ENCODE measurements around the gene TRIM49D2.
"Not testable (repeated sequence)": the region's sequence is repeated elsewhere in the genome, so short reads cannot be mapped to it uniquely, and the experiment has no call there.

TRIM49D2 gene, protein sequence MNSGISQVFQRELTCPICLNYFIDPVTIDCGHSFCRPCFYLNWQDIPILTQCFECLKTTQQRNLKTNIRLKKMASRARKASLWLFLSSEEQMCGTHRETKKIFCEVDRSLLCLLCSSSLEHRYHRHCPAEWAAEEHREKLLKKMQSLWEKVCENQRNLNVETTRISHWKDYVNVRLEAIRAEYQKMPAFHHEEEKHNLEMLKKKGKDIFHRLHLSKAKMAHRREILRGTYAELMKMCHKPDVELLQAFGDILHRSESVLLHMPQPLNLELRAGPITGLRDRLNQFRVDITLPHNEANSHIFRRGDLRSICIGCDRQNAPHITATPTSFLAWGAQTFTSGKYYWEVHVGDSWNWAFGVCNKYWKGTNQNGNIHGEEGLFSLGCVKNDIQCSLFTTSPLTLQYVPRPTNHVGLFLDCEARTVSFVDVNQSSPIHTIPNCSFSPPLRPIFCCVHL

DNA sequence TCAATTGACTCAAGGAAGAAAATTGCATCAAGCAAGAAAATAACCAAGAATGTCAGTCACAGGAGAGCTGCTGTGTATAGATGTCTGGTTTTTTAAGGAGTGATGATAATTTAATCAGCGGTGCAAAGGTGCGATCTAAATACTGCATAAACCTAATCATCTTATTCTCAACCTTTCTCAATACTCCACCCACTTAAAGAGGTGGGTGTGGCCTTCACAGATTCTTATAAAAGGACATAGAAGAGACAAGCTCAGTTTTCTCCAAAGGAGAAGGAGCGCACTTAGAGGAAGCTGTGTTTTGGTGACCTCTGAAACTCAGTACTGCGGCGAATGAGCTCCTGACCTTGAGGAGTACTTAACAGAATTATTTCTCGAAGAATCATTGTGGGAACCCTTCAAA, at the start of gene TRIM49D2:
Gene TRIM49D2, plus strand, starts transcription at position 301 of the 400 bp plus-strand sequence. CDS start 2,698 bp downstream, outside the sequence.
- H3K4me3 ChIP-seq (ENCODE audit: low read depth in 1 of 2, low read length in 1 of 2); H3K36me3 ChIP-seq; H3K4me1 ChIP-seq (ENCODE audit: control insufficient read depth in 1 of 2, insufficient read depth in 1 of 2, low read depth in 1 of 2, low read length in 1 of 2); H3K27me3 ChIP-seq; H3K27ac ChIP-seq; H3K9me3 ChIP-seq: not testable (repeated sequence)

DNA sequence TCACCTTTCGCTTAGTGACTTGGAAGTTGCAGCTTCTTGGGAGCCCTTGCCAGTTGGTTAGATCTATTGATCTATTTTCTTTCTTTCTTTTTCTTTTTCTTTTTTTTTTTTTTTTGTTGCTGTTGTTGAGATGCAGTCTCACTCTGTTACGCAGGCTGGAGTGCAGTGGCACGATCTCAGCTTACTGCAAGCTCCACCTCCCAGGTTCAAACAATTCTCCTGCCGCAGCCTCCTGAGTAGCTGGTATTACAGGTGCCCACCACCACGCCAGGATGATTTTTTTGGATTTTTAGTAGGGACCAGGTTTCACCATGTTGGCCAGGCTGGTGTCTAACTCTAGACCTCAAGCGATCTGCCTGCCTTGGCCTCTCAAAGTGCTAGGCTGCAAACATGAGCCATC, 46.4 kb upstream of the TRIM49D2 start:
- not testable (repeated sequence) for H3K36me3 ChIP-seq; H3K9me3 ChIP-seq; H3K27me3 ChIP-seq; H3K4me3 ChIP-seq (ENCODE audit: low read depth in 1 of 2, low read length in 1 of 2); H3K4me1 ChIP-seq (ENCODE audit: control insufficient read depth in 1 of 2, insufficient read depth in 1 of 2, low read depth in 1 of 2, low read length in 1 of 2); H3K27ac ChIP-seq

DNA sequence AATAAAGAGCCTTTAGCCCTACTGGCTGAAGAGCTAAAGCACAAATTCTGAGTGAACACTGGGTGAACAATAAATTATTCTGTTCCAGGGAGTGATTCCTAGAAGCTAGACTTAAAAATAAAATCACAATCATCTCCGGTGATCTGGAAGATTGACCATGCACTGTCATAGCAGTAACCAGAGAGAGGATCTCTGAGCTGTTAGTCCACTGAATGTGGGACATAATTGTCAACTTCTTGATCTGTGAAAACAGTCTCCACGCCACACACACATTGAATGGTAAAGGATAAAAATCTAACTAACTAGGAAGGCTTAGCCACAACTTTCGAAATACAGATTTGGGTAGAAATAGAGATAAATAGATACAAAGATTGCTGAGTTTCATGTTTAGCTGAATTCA, 30.6 kb upstream of the TRIM49D2 start:
- not testable (repeated sequence) for H3K27me3 ChIP-seq; H3K36me3 ChIP-seq; H3K9me3 ChIP-seq; H3K27ac ChIP-seq; H3K4me1 ChIP-seq (ENCODE audit: control insufficient read depth in 1 of 2, insufficient read depth in 1 of 2, low read depth in 1 of 2, low read length in 1 of 2); H3K4me3 ChIP-seq (ENCODE audit: low read depth in 1 of 2, low read length in 1 of 2)

DNA sequence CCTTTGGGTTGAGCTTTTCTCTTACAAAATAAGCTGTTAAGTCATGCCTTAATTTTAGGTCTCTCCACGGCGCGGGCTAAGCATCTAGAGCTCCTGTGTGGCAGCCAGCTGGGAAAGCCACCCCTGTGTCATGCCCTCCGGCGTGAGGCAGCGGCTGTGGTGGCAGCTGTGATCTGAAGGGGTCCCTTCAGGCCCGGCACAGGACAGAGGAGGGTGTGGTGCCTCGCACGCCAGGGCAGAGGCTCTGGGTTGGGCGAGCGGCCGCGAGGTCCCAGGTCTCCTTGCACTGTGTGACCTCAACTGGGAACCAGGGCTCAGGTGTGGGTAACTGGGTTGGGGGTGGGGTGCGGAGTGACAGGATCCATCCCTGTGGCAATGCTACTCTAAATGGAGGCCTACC, 23.1 kb upstream of the TRIM49D2 start:
- H3K36me3 ChIP-seq; H3K9me3 ChIP-seq; H3K4me3 ChIP-seq (ENCODE audit: low read depth in 1 of 2, low read length in 1 of 2); H3K27ac ChIP-seq; H3K4me1 ChIP-seq (ENCODE audit: control insufficient read depth in 1 of 2, insufficient read depth in 1 of 2, low read depth in 1 of 2, low read length in 1 of 2); H3K27me3 ChIP-seq: not testable (repeated sequence)

DNA sequence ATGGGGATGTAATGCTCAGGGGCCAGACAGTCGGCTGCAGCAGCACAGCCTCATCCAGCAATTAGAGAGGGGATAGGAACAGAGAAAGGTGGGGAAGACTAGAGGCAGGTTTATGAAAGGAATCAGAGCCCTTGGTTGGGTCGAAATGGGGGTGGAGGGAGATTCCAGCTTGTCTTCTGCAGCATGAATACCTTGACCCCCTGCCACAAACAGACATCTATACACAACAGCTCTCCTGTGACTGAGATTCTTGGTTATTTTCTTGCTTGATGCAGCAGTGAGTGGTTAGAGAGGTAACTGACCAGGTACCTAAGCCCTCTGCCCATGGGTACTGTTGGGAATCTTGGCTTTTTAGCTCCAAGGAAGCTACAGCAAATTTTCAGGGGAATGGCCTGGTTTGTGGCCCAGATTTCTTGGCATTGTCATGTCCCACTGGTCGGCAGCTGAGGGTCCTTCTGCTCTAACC, 1.6 kb upstream of the TRIM49D2 start, which contains the start of gene TRIM49D1:
Gene TRIM49D1, minus strand, starts transcription at position 51 of the 466 bp plus-strand sequence. CDS start 4,535 bp downstream, outside the sequence.
- TF ChIP-seq, protein P1, sequence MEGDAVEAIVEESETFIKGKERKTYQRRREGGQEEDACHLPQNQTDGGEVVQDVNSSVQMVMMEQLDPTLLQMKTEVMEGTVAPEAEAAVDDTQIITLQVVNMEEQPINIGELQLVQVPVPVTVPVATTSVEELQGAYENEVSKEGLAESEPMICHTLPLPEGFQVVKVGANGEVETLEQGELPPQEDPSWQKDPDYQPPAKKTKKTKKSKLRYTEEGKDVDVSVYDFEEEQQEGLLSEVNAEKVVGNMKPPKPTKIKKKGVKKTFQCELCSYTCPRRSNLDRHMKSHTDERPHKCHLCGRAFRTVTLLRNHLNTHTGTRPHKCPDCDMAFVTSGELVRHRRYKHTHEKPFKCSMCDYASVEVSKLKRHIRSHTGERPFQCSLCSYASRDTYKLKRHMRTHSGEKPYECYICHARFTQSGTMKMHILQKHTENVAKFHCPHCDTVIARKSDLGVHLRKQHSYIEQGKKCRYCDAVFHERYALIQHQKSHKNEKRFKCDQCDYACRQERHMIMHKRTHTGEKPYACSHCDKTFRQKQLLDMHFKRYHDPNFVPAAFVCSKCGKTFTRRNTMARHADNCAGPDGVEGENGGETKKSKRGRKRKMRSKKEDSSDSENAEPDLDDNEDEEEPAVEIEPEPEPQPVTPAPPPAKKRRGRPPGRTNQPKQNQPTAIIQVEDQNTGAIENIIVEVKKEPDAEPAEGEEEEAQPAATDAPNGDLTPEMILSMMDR (IDR thresholded peaks at IDR 0.05) = no peak
- H3K36me3 ChIP-seq = no peaks in the 10 kb centered on the region
- H3K27me3 ChIP-seq = no peaks in the 10 kb centered on the region
- H3K27ac ChIP-seq = no peak within 1 kb of the TSS
- no peak within 1 kb of the TSS for H3K4me3 ChIP-seq (ENCODE audit: low read depth in 1 of 2, low read length in 1 of 2)
- no peaks in the 10 kb centered on the region for H3K9me3 ChIP-seq
- H3K4me1 ChIP-seq (ENCODE audit: control insufficient read depth in 1 of 2, insufficient read depth in 1 of 2, low read depth in 1 of 2, low read length in 1 of 2) = no peaks in the 10 kb centered on the region

DNA sequence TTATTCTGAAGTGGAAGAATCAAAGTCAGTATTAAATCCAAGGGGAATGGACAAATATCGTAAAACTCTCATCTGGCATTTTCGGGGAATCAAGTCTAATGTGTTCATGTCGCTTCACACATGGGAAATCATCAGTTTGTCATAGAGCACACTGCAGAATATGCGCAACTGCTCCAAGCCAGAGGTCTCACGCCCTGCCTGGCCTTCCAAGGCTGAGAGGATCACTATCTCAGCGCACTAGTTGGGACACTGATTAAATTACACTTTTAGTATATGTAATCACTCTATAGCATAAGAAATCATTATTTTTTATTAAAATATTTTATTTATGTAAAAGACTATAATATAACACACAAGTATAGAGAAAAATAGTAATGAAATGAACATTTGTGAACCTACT, 37.0 kb downstream of the TRIM49D2 start:
- H3K36me3 ChIP-seq, H3K27ac ChIP-seq: not testable (repeated sequence)

DNA sequence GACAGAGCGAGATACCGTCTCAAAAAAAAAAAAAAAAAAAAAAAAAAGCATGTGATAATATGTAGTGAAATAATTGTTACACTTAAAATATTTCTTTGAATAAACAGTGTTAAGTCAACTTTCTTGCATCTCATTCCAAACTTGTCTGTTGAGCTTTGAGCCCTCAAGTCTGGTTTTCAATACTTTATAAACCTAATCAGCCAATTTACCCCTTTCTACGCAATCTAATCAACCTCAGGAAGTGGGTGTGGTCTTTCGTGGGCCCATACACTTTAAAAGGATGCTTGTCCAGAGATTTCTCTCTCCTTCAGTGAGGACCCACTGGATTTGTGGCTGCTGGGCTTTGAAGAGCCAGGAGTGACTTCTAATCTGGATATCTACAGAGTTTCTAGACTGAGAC, 41.9 kb downstream of the TRIM49D2 start, which contains the start of gene TRIM64:
Gene TRIM64, plus strand, starts transcription at position 301 of the 400 bp plus-strand sequence. CDS start 2,467 bp downstream, outside the sequence.
- not testable (repeated sequence) for H3K36me3 ChIP-seq; H3K27me3 ChIP-seq; H3K4me3 ChIP-seq (ENCODE audit: low read depth in 1 of 2, low read length in 1 of 2); H3K9me3 ChIP-seq; H3K4me1 ChIP-seq (ENCODE audit: control insufficient read depth in 1 of 2, insufficient read depth in 1 of 2, low read depth in 1 of 2, low read length in 1 of 2); H3K27ac ChIP-seq

More for the DNA sequence above, 37.0 kb downstream of the TRIM49D2 start:
- H3K4me3 ChIP-seq (ENCODE audit: low read depth in 1 of 2, low read length in 1 of 2); H3K4me1 ChIP-seq (ENCODE audit: control insufficient read depth in 1 of 2, insufficient read depth in 1 of 2, low read depth in 1 of 2, low read length in 1 of 2); H3K9me3 ChIP-seq; H3K27me3 ChIP-seq: not testable (repeated sequence)
